Vagina (tissue), 2 donors: ENCODE measurements around the gene PACSIN1.

ENCODE experiments used
- POLR2A ChIP-seq, 2 donors: fragments of 450-650 bp; IDR thresholded peaks; one replicate each; pipeline ENCODE4 v1.6.1; 2017; ENCODE audit warnings: antibody characterized with exemption in 2 of 2, mild to moderate bottlenecking in 2 of 2, moderate library complexity in 2 of 2
- POLR2AphosphoS5 ChIP-seq, 2 donors: sonication (generic); formaldehyde crosslinking; IDR thresholded peaks; one replicate each; pipeline ENCODE4 v1.9.0; 2017; ENCODE audit warnings: antibody characterized with exemption in 2 of 2, mild to moderate bottlenecking in 2 of 2, low read depth in 1 of 2; ENCODE audit not compliant: insufficient read depth in 1 of 2
- TF ChIP-seq, protein P1 (sequence below), 3 experiments: fragments of 450-650 bp in 2 of 3; fragments of 200-600 bp in 1 of 3; sonication (generic) in 1 of 3; IDR thresholded peaks; one replicate each; pipeline ENCODE4 v1.5.1; 2017 to 2019; ENCODE audit warnings: antibody characterized with exemption in 3 of 3, mild to moderate bottlenecking in 2 of 3, moderate library complexity in 2 of 3

DNA sequence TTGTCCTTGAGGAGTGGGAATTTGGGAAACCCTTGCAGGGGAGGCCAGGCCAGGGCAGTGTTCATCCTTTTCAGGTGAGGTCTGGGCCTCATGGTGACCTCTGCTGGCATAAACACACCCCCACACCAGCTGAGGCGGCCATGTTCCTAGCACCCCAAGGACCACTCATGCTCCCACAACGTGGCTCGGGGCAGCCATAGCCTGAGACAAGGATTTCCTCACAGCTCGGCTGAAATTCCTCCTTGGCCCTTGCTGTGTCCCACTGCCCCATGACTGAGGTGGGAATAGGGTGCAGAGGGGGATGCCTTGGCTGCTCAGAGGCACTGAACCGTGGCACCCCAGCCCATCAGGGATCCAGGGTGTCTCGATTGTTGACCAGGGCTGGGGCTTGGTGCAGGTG is 117.6 kb downstream of the PACSIN1 start:
- TF ChIP-seq POLR2A (IDR thresholded peaks at IDR 0.05): no peak
- TF ChIP-seq, protein P1, sequence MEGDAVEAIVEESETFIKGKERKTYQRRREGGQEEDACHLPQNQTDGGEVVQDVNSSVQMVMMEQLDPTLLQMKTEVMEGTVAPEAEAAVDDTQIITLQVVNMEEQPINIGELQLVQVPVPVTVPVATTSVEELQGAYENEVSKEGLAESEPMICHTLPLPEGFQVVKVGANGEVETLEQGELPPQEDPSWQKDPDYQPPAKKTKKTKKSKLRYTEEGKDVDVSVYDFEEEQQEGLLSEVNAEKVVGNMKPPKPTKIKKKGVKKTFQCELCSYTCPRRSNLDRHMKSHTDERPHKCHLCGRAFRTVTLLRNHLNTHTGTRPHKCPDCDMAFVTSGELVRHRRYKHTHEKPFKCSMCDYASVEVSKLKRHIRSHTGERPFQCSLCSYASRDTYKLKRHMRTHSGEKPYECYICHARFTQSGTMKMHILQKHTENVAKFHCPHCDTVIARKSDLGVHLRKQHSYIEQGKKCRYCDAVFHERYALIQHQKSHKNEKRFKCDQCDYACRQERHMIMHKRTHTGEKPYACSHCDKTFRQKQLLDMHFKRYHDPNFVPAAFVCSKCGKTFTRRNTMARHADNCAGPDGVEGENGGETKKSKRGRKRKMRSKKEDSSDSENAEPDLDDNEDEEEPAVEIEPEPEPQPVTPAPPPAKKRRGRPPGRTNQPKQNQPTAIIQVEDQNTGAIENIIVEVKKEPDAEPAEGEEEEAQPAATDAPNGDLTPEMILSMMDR (IDR thresholded peaks at IDR 0.05): no peak
- TF ChIP-seq POLR2AphosphoS5 (IDR thresholded peaks at IDR 0.05; ENCODE audit: insufficient read depth in 1 of 2, low read depth in 1 of 2): no peak
